Left renal cortex interstitium (tissue), 4 donors: ENCODE data around the gene TSPAN14. TPM values are rescaled to one million over a fixed set of nuclear protein-coding genes. Genes with fewer than 3 reads are reported as not detected.

Source experiments
- DNase-seq, 4 donors: peaks; one replicate each; pipeline ENCODE4 v3.0.0-alpha.2; 2013; ENCODE audit warnings: low read depth in 4 of 4, low spot score in 2 of 4, missing footprints in 1 of 4
- polyA plus RNA-seq, 4 donors: library from polyadenylated mRNA; unstranded; fragments of 120-200 nt; gene quantifications; one replicate each; pipeline ENCODE4 v1.2.1, GENCODE V29; 2013; ENCODE audit not compliant: insufficient read length in 4 of 4

Gene TSPAN14
- polyA plus RNA-seq, 4 donors: 78.7 to 98.0 (median 91.3) TPM

- no peak for DNase-seq
Observed at GRCh38 chr10:80485076-80485945, 31.2 kb downstream of the TSPAN14 start.

- no peak for DNase-seq
Observed at GRCh38 chr10:80485946-80486764, 32.0 kb downstream of the TSPAN14 start.

DNA sequence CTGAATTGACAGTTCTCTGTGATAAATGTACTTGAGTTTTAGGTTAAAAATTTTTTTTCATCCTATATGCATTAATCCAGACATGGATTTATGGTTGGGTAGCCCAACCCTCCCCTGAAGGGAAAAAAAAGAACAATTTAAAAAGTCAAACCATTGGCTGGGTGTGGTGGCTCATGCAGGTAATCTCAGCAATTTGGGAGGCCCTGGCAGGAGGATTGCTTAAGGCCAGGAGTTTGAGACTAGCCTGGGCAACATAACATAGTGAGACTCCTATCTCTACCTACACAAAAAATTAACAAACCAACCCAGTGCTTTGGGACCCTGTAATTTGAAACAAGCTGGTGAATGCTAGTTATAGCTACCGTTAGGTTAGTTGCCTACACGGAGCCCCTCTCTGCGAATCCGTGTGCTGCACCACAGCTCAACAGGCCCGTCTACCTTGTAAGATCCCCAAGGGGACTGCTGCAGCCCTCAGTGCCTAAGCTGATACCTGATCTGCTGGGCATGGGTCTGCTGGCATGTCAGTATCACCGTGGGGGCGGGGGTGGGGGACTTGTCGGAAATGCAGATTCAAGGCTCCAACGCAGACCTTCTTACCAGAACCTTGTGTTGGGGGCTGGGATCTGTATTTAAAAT lies 32.8 kb downstream of the TSPAN14 start:
- DNase-seq: no peak

DNA sequence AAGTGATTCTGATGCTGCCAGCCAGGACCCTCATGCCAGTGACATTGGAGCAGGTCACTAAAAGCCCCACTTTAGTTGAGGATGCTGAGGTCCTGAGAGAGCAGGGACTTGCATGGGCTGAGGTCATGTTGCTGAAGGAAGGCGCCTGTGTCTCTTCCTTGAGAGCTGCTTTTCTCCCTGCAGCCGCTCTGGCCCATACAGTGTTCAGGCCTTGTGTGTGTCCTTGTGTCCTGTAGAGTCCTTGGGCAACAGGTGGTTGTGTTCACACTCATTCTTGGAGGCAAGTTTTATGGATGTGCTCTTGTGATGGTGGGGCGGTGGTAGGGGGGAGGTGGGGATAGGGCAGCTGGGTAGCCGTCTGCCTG lies 33.3 kb downstream of the TSPAN14 start:
- no peak for DNase-seq

DNA sequence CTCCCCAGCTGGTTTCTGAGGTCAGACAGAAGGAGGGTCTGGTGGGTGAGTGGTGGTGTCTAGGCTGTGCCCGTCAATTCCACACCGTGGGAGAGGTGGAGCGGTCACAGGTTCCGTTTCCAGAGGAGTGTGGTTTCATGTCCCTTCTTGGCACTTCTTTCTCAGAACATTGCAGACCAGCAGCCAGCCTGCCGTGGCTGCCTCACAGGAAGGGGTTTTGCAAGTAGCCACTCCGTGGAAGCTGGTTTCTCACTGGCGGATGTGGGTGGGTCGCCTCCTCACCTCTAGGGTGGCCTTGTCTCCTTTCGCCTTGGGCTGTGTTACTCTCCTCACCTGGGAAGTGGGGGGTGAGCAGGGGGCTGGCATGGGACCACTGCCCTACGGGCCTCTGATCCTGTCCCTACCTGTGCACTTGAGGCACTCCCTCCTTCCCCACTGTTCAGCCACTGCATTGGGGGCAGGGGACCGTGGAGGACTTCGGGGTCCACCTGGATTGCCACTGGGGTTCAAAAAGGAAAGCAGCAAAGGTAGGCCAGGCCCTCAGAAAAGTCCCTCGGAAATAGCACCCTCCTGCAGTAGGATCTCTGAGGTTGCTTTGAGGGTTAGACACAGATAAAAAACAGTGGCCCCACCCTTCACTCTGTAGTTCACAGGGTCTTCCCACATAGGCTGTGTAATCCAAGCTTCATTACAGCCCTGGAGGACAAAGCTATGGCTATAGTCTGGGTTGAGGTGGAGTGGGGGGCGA lies 33.9 kb downstream of the TSPAN14 start:
- DNase-seq: no peak

DNA sequence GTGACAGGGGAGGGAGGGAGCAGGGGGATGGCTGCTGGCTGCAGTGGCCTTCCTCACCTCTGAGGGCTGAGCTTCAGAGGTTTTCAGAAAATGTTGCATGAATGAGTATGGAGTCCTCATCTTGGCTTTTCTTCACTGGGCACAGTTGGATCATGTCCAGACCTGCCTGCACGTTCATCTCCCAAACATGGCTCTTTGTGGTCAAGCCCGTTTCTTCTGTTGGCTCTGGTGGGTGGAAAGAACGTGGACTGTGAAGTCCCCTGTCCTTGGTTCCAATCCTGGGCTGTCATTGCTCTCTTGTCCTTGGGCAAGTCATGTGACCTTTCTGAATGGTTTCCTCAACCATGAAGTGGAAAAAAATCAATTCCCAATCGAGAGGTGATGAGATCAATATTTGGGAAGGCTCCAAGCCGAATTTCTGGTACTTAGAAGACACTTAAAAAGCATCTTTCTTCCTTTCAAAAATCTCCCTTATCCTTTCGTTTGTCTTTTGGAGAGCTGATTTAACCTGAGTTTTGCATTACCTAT lies 34.5 kb downstream of the TSPAN14 start:
- DNase-seq: no peak

GRCh38 chr10:80489371-80490112 lies 35.4 kb downstream of the TSPAN14 start:
- no peak for DNase-seq

DNA sequence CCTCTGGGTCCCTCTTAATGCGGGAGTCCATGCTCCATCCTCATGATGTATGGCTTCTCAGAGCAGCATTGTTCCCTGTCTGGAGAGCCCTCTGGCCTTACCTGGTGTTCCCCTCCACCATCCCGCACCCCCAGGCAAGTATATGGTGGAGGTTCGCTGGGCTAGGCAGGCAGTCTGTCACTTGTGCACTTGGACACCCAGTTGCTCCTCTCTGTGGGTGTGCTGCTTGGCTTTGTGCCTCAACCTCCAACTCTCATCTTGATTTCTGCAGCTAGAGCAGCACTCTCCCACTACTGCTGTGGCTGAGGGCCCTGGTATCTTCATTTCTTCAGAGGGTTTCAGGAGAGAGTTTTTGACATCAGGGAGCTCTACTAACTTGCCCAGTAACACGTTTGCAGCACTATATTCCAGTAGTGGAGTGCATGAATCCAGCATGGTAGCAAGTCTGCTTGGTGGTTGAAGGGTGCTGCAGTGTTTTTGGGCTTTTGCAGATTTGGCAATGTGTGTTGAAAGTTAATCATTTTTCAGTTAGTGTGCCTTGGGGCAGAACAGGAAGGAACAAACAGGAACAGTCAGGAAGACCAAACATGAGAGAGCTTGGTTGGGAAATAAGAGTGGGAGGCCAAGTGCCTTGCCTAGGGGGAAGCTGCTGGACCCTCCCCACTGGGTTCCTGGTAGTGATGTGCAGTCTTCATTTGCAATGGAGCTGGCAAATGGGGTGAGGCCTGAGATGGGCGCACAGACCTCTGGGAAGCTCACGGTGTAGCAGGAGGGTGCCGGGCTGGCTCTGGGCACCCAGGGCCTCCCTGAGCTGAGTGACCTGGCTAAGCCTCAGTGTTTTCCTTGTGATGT lies 37.4 kb downstream of the TSPAN14 start:
- no peak for DNase-seq

DNA sequence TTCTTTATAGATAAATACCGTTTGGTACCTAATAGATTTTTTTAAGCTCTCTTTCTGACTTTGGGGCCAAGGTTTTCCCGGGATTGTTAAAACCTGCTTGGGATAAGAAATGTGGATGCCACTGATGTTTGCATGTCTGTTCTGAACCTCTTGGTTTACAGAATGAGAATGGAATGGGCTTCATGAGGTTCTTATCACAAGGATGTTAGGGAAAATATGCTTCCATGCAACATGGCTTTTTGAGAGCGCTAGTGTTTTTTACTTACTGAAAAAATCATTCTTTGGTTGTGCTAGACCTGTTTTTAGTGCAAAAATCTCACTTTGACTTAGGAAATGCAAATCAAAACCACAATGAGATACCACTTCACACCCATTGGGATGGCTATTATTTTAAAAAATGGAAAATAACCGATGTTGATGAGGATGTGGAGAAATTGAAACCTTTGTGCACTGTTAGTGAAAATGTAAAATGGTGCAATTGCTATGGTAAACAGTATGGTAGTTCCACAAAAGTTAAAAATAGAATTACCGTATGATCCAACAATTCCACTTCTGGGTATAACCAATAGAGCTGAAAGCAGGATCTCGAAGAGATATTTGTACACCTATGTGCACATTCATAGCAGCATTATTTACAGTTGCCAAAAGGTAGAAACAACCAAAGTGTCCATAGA lies 38.9 kb downstream of the TSPAN14 start:
- no peak for DNase-seq

DNA sequence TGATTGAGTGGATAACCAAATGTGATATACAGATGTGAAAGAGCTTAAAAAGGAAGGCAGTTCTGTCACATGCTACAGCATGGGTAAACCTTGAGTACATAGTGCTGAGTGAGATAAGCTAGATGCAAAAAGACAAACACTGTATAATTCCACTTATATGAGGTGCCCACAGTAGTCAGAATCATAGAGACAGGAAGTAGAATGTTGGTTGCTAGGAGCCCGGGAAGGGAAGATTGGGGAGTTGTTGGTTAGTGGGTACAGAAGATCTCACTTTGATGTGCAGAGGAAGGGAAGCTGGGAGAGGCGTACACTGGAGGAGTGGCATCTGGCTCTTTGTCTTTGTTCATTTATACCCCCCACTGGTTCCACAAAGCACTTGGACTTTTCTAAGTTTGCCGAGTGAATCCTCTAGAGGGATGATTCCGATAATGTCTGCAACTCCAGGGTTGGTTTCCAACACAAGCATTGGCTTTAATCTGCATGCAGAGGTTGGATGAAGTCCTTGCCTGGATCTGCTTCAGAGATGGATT lies 39.5 kb downstream of the TSPAN14 start:
- no peak for DNase-seq

DNA sequence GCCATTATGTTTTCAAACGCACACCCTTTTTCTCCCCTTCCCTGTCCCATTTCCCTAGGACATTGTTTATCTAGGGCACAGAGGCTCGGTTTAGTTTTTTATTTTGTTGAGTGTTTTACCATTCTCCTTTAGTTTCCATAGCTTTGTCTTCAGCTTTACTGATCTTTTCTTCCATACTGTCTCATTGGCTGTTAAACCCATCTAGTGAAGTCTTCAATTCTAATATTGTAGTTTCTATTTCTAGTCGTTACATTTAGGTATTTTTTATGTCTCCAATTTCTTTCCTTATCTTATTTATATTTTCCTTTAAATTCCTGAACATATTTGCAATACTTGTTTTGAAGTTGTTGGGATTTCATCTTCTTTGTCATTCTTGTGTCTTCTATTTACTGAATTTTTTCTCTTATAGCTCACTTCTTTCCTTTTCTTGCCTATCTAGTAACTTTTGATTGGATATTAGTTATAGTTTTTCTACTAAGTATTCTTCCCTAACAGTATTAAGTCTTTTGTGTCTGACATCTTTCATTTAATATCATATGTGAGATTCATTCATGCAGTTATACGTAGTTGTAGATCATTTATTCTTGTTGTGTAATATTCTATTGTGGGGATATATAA lies 42.6 kb downstream of the TSPAN14 start:
- DNase-seq: no peak

- DNase-seq: no peak
Observed at GRCh38 chr10:80497187-80498077, 43.3 kb downstream of the TSPAN14 start.

GRCh38 chr10:80498078-80498832 lies 44.1 kb downstream of the TSPAN14 start:
- DNase-seq: no peak

- DNase-seq: no peak
Observed at GRCh38 chr10:80498833-80499741, 45.0 kb downstream of the TSPAN14 start.
